ENCODE measurements around the gene HIVEP3. TPM values are rescaled to one million over a fixed set of nuclear protein-coding genes. Genes with fewer than 3 reads are reported as not detected.

HIVEP3 gene
- total RNA-seq, 4 donors from 2014 or later, result 5.3 to 17.3 (median 9.1) TPM

DNA sequence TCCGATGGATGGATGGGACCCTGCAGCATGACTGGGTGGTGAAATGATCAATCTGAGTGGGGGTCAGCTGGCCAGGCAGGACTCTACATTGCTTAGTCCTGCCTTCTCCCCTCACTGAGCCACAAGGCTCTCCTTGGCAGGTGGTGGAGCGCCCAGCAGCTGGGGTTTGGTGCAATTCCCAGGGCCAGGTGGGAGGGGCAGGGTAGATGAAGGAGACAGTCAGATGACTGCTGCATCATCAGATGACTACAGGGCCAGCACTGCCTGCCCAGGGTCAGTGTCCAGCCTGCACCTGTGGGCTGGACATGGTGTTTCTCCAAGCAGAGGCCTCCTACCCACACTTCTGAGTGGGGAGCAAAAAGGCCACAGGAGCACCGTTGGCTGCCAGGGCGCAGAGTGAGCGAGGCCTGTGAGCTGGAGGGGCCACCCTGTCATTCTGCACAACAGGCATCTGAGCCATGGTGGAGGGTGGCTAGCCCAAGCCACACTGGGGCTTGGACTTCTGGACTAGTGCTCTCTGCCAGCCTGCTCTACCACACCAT, 330.3 kb downstream of the HIVEP3 start:
- WGBS, 2 donors, result 94 to 100% methylated on average over 5 of the region's 5 CpGs
- intact Hi-C loops (cut with DNase I; ENCODE audit: low total_unique reads), result no loop called here
- no peak overlapping the region for H3K4me3 ChIP-seq (ENCODE audit: low read depth, poor library complexity, severe bottlenecking)
- no peak for DNase-seq (ENCODE audit: low spot score in 2 of 2)
- TF ChIP-seq CTCF (IDR thresholded peaks at IDR 0.05), result no peak
- TF ChIP-seq POLR2A (IDR thresholded peaks at IDR 0.05), result no peak

- intact Hi-C loops (cut with DNase I; ENCODE audit: low total_unique reads), result no loop called here
- WGBS, 2 donors, result 96% methylated on average over 7 of the region's 7 CpGs
- TF ChIP-seq CTCF (IDR thresholded peaks at IDR 0.05), result no peak
- TF ChIP-seq POLR2A (IDR thresholded peaks at IDR 0.05), result no peak
- no peak overlapping the region for H3K4me3 ChIP-seq (ENCODE audit: low read depth, poor library complexity, severe bottlenecking)
- DNase-seq (ENCODE audit: low spot score in 2 of 2), result no peak
Observed at GRCh38 chr1:41587791-41588190, 330.9 kb downstream of the HIVEP3 start.

- no peak overlapping the region for H3K4me3 ChIP-seq (ENCODE audit: low read depth, poor library complexity, severe bottlenecking)
- 95 to 97% methylated on average over 5 of the region's 5 CpGs for WGBS, 2 donors
- no peak for DNase-seq (ENCODE audit: low spot score in 2 of 2)
- TF ChIP-seq CTCF (IDR thresholded peaks at IDR 0.05) (no peak), POLR2A (IDR thresholded peaks at IDR 0.05) (no peak)
- intact Hi-C loops (cut with DNase I; ENCODE audit: low total_unique reads), result no loop called here
Observed at GRCh38 chr1:41586230-41586629, 332.5 kb downstream of the HIVEP3 start.

GRCh38 chr1:41583658-41584547, 334.8 kb downstream of the HIVEP3 start:
- no peak for TF ChIP-seq CTCF (IDR thresholded peaks at IDR 0.05)
- TF ChIP-seq POLR2A (IDR thresholded peaks at IDR 0.05), result no peak
- no peak for DNase-seq (ENCODE audit: low spot score in 2 of 2)
- WGBS, 2 donors, result 95 to 96% methylated on average over 25 of the region's 25 CpGs

DNA sequence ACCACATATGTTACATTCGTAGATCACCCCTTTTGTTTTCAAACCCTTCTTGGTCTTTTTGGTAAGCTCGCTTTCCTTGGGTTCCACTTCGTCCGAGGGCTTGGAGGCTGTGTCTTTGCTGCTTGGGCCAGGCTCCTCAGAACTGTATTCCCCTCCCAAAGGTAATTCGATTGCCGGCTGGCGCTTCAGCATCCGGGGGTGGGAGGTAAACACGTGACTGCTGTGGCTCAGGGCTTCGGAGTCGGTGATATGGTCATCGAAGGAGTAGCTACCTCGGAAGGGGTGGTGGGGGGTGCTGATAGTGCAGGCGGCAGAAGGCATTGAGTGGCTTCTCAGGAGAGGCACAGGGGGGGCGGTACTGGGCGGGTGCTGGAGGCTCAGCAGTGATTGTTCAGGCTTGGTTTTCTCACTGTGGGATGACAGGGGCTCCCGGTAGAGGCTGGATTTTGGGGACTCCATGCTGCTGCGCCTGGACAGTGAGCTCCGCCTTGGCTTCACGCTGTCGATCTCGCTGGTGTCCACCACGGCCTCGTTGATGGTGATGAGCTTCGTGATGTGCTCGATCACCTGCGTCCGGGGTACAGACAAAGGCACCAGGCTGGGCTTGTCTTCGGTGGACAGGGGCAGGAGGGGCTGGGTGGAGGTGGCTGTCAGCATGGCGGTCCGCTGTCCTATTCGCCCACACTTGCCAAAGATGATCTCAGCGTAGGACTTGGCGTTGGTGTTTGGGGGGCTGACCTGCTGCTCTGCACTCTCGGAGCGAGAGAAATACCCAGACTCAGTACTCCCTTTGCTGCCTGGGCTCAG, 335.7 kb downstream of the HIVEP3 start:
- H3K4me3 ChIP-seq (ENCODE audit: low read depth, poor library complexity, severe bottlenecking), result no peak overlapping the region
- TF ChIP-seq POLR2A (IDR thresholded peaks at IDR 0.05) (no peak), CTCF (IDR thresholded peaks at IDR 0.05) (no peak)
- intact Hi-C loops (cut with DNase I; ENCODE audit: low total_unique reads), result no loop called here
- 92 to 94% methylated on average over 33 to 36 of the region's 36 CpGs for WGBS, 2 donors
- DNase-seq (ENCODE audit: low spot score in 2 of 2), result no peak

More at GRCh38 chr1:41583658-41584547, 334.8 kb downstream of the HIVEP3 start:
- intact Hi-C loops (cut with DNase I; ENCODE audit: low total_unique reads), result no loop called here
- H3K4me3 ChIP-seq (ENCODE audit: low read depth, poor library complexity, severe bottlenecking), result no peak overlapping the region

Data from lower leg skin (tissue), 4 donors.